Stimulated activated CD4-positive, alpha-beta T cell treated with anti-CD3 and anti-CD28 coated beads, Interleukin-1b, Interleukin-23, amount 100 ng/mL, for 4 hours (primary cell): ENCODE results near the gene FAM174B.

Source experiments
- DNase-seq, 2 donors: peaks; one replicate each; pipeline ENCODE4 v3.0.0-alpha.2; 2020; ENCODE audit warnings: low read depth in 2 of 2

Gene FAM174B

GRCh38 chr15:92601592-92602266, 53.8 kb downstream of the FAM174B start:
- DNase-seq, result no peak

GRCh38 chr15:92600856-92601255, 54.7 kb downstream of the FAM174B start:
- DNase-seq, result no peak

GRCh38 chr15:92599394-92599970, 56.1 kb downstream of the FAM174B start:
- DNase-seq, result no peak

DNA sequence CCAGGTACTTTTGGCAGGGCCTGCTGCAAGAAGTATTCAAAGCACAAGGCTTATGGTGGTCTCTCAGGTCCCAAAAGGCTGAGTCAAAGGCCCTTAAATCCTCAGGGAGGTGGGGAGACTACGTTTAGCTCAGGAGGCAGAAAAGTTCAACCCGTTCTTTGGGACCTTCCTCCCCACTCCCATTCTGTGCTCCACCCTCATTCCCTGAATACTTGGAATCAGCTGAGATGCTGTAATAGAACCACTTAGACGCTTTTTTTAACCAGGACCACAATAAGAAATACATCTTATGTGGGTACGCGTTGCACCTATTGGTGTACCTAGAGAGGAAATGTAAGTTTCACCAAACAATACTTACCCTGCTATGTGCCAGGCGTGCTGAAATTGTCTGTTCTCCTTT, 58.0 kb downstream of the FAM174B start:
- no peak for DNase-seq

DNA sequence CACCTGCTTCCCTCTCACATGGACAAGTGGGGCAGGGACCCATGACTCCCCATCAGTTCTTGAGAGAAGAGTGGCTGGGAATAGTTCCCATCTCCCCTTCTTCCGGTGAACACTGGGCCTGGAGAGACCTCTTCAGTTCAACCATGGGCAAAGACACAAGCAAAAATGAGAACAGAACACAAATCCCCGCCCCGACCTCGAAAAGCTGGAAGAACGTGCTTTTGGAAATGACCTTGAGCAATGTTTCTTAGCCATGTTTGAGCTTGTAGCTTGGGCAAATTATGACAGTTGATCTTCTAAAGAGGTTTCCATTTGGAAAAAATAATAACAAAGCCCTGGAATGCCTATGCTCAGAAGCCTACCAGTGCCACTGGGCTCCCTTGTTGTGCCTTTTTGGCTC, 59.0 kb downstream of the FAM174B start:
- DNase-seq, result no peak

DNA sequence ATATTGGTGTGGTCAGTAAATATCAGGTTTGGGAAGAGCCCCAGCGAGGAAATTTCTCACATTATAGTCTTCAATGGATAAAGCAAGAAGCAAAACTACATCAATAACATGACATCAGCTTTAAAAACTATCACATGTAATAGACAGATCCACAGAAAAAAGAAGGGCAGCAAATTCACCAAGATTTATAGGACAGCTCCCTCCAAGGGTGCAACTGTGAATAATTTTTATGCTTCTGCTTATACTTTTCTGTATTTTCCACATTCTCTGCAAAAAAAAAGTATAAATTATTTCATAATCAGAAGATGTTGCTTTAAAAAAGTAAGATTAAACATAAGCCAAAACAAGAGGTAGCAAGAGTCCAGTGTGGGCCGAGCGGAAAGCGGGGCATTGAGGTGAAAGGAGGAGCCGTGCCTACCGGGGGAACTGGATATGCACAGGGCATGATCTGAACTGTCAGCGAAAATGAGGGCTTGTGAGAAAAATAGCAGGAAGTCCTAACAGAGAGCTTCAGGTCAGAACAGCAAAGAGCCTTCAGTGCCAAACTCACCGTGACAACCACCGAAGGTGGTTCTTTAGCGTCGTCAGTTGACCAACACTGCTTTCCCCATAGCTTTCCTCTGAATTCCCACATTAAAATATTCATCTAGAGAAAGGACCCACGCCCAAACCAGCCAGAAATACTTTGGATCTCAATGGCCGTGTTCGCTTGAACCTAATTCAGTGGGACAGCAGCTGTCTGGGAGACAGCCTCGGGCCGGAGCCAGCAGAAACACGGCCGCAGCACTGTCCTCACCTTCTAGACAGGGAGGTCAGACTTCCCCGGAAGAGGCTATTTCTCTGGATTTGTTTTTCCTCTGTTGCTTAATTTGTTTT, 59.8 kb downstream of the FAM174B start:
- DNase-seq, result no peak

DNA sequence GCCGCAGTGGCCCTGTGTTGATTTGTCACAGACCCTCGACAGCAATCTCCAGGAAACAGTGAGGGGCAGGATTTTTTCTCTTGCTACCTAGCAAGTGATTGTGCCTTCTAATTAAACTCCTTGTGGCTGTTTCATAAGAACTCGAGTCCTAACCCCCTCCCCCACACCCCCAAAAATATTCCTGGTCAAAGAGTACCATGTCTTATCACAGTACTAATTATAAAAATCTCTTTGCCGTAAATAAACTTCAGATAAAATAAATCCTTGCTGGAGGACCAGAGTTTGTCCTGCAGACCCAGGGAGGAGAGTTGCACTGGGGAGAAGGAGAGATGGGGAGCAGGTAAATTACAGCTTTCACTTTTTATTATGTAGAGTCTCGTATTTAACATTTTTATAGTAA, 64.3 kb downstream of the FAM174B start:
- no peak for DNase-seq

GRCh38 chr15:92586966-92587365, 68.6 kb downstream of the FAM174B start:
- DNase-seq, result no peak

DNA sequence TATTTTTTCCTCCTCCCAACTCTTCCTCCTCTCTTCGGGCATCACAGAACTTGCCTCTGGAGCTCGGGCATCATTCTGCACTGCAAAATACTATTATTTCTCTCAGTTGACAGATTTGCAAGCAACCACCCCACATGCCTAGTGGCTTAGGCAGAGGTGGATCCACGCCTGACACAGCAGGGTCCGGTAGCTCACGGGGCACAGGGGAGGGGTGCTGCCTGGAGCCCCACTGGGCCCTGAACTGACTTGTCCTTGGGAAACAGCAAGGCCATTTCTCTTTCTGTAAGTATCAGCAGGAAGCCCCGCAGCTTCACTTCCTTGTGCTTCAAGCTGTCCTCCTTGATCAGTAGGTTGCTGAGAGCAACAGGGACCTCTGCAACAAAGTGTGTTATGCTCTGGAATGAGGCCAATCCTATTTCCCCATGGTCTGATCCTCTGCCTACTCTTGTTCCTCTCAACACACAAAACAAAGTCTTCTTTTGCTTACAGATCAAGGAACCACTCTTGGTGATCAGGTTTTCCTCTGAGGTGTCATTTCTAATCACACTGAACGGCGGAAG, 69.1 kb downstream of the FAM174B start:
- DNase-seq, result no peak

DNA sequence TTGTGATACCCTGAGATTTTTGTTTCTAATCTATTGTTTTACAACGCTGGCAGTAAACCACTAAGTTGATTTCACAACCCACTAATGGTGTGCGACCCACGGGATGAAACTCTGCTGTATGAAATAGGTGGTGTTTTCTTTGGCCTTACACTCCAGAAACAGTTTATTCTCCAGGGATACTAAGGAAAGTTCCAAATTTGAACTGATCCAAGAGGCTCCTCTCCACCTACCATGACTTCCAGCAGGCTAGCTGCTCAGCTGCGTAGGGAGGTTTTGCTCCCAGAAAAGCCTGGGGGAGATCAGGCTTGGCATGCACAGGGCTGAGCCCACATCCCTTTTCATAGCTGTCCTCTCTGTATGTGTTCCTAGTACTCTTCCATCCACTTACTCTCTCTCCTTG, 71.5 kb downstream of the FAM174B start:
- no peak for DNase-seq

GRCh38 chr15:92583096-92584034, 72.2 kb downstream of the FAM174B start:
- no peak for DNase-seq

GRCh38 chr15:92582206-92582605, 73.4 kb downstream of the FAM174B start:
- DNase-seq, result no peak

DNA sequence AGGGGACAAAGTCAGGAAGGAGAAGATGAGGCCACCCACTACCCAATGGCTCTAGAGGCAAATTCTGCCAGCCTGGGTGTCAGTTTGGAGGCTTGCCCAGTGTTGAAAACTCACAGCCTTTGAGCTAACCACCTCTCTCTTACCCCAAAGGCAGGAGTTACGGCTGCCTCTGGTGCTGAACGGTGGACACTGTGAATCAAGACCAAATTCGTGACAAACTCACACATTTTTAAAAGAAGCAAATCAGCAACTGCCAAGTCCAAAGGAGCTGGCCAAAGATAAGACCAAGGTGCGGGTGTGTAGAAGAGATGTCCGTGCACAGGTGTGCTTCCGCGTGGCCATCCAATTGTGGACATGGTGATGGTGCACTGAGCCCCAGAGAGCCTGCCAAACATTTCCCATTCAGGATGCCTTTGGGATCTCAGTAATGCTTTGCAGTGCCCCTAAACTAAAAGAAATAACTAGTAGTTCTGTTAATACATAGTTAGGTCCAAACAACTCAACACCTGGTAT, 74.6 kb downstream of the FAM174B start:
- no peak for DNase-seq

GRCh38 chr15:92580521-92580920, 75.1 kb downstream of the FAM174B start:
- no peak for DNase-seq

GRCh38 chr15:92579931-92580470, 75.6 kb downstream of the FAM174B start:
- DNase-seq, result no peak

GRCh38 chr15:92579486-92579885, 76.1 kb downstream of the FAM174B start:
- no peak for DNase-seq

- no peak for DNase-seq
Measured at GRCh38 chr15:92578096-92578835, 77.3 kb downstream of the FAM174B start.

DNA sequence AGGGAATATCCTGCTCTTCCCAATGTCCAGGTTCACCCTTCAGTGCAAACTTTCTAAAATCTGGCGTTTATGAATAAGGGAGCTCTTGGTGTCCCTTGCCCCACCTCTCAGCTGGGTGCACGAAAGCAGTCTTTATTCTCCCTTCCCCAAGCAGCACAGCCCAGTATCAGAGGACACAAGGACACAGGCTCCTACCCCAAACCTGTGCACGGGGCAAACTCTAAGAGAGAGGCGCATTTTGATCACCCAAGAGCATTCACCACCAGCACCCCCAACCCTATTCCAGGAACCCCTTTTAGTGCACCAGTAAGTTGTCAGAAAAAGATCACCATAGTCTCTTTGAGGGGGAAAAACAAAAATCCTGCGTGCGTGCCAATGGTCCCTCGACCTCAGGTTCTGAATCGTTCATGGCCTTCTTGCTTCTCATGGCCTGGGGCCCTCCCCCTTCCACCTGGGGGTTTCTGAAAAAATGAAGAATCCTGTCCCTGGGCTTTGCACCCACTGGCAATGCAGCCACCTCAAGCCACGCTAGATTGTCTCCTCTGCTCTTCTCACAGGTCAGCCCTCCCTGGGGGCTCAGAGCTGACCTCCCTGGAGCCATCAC, 78.9 kb downstream of the FAM174B start:
- DNase-seq, result no peak

- DNase-seq, result no peak
Measured at GRCh38 chr15:92574566-92574965, 81.0 kb downstream of the FAM174B start.

DNA sequence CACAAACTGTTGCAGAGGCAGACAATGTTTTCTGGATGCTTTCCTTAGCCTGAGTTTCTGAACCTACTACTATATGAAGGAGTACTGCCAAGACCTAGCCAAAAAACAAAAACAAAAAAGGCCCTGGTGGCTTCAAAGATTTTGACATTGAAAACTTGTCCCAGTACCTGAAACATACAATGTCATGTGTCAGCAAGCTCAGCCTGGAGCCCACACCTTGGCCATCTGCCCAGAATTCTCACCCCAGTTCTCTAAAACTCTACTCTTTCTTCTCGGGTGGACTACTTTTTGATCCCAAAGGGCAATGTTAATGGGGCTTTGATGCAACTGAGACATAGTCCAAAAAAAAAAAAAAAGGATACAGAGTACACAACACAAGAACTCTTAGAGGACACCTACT, 81.4 kb downstream of the FAM174B start:
- no peak for DNase-seq
